ENCODE data around the gene TMPRSS9.
A peak's percentile ranks its signal among the peaks of the same experiment; 100 is the strongest.
"Not testable (repeated sequence)": the region's sequence is repeated elsewhere in the genome, so short reads cannot be mapped to it uniquely, and the experiment has no call there.

The TMPRSS9 gene

GRCh38 chr19:2343289-2343982 is 16.6 kb upstream of the TMPRSS9 start:
- DNase-seq, result no peak

DNA sequence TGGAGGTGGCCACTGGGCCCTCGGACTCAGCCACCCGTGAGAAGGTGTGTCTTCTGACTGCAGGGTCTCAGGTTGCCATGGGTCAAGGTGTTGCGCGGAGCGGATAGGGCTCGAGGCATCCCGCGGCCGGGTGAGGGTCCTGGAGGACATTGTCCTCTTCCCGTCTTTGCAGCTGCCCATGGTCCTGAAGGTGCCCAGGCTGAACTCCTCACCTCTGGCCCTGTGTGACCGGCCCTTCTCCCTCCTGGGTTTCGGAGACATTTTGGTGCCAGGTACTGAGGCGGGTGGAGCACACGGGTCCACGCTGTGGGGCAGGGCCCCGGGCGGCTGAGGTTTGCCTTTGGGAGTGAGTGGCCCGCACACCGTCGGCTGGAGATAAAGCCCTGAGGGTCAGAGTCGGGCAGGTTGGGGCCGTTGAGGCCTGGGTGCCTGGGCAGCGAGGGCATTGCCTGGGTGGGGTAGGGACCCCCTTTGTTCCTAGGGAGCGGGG is 15.6 kb upstream of the TMPRSS9 start:
- no peak for DNase-seq

DNA sequence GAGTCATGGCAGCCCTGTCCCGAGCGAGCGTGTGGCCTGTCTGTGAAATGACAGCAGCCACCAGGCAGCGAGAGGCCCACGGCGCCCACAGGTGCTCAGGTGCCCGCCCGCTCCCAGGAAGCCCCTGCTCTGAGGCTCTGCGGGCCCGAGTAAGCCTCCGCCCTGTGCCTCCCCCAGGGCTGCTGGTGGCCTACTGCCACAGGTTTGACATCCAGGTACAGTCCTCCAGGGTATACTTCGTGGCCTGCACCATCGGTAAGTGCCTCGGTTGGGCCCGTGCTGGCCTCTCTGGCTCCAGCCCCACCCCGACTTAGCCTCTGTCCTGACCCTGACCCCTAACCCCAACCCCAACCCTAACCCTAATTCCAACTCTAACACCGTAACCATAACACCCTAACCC is 15.0 kb upstream of the TMPRSS9 start:
- DNase-seq, result no peak

- peak; percentile 69 for DNase-seq
Measured at GRCh38 chr19:2345794-2346663, 14.0 kb upstream of the TMPRSS9 start.

GRCh38 chr19:2349818-2350217 is 10.2 kb upstream of the TMPRSS9 start:
- not testable (repeated sequence) for DNase-seq

DNA sequence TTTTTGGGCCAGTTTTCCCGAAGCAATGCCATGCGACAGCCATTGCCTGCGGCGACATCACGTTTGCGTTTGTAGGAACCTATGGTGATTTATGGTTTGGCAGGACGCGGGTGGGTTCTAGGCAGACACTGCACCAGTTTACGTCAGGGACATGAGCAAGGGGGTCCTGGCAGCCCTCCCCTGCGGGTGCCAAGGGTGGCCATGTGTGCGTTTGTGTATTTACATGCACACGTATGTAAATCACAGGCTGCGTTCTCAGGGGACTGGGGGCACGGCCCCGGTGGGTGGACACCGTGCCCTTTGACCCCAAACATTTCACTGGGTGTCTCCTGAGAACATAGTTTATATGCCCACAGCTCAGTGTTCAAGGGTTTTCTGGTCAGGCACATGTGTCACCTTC is 9.4 kb upstream of the TMPRSS9 start:
- no peak for DNase-seq

- no peak for DNase-seq
Measured at GRCh38 chr19:2351591-2351990, 8.5 kb upstream of the TMPRSS9 start.

- DNase-seq, result no peak
Measured at GRCh38 chr19:2352121-2352520, 7.9 kb upstream of the TMPRSS9 start.

GRCh38 chr19:2353159-2353886 is 6.7 kb upstream of the TMPRSS9 start:
- DNase-seq, result no peak

GRCh38 chr19:2353887-2354592 is 6.0 kb upstream of the TMPRSS9 start:
- no peak for DNase-seq

GRCh38 chr19:2354670-2355069 is 5.4 kb upstream of the TMPRSS9 start:
- DNase-seq, result no peak

DNA sequence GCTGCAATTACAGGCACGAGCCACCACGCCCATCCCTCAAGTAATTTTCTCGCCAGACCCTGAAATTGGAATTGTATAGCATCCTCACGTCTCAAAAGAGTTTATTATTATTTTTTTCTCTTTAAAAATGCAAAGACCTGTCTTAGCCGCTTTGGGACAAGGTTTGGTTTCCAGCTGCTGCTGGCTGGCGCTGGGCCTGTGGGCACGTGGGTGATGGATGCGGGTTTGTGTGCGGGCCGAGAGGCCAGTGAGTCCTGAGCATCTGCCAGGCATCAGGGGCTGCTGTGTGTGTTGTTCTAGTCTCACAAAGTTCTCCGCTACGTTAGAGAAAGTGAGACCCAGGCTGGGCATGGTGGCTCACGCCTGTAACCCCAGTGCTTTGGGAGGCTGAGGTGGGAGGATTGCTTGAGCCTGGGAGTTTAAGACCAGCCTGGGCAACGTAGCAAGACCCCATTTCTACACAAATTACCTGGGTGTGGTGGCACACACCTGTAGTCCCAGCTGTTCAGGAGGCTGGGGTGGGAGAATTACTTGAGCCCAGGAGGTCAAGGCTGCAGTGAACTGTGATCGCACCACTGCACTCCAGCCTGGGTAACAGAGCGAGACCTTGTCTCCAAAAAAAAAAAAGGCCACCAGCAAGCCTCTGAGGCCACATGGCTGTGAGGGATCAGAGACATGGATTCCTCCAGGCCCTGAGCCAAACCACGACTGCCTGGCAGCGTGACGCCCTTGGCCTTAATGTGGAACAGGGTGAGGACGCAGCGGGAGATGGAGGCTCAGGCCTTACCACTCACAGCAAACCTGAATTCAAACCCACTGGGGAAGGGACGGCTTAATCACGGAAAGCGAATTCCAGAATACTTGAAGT is 4.7 kb upstream of the TMPRSS9 start:
- DNase-seq, result no peak

DNA sequence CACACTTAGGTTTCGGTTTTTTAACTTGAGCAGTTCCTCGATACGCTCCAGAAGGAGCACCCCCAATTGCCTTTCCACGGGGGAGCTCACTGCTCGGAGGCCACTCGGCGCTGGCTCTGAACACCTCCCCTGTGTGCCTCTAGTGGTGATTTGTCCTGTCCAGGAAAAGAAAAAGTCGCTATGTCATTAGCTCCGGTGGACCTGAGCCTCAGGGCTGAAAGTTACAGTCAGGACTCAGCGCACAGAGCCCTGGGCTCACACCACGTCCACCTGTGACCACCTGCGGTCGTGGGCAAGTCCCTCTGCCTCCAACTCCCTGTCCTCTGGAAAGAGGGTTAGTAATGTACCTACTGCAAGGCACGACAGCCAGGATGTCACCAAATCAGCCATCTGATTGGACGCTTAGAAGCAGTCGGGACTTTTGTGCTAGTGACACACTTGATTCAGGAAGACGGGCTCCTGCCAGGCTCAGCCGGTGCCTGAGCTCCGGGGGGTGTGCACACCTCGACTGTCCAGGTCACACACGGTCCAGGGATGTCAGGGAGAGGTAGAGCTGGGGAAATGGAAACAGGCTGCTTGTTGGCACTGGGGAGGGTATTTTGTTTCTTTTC is 3.9 kb upstream of the TMPRSS9 start:
- no peak for DNase-seq

GRCh38 chr19:2357279-2358206 is 2.5 kb upstream of the TMPRSS9 start:
- no peak for DNase-seq

DNA sequence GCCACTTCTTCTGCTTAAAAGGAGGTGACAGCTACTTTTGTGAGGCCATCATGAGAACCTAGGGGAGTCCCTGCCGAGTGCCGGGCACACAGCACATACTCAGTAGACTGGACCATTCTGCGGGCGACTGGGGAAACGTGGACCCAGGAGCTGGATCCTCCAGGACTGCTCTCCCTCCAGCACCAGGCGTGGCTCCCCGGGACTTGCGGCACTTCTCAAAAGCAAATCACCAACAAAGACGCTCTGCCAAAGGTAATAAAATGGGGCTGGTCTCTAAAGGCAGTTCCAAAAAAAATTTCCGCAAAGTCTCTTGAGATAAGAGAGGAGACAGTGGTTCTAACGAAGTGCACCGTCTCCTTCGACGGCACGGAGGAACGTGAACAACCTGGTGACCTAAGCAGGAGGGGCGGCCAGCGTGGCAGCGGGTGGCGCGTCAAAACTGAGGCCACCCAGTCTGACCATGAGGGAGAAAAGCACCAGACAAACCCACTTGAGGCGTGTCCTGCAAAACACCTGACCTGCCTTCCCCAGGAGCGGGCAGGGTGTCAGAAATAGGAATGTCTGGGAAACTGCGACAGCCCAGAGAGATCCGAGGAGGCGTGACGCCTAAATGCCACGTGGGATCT is 1.4 kb upstream of the TMPRSS9 start:
- no peak for DNase-seq

- DNase-seq, result no peak
Measured at GRCh38 chr19:2360833-2361232, 768 bp downstream of the TMPRSS9 start.

DNA sequence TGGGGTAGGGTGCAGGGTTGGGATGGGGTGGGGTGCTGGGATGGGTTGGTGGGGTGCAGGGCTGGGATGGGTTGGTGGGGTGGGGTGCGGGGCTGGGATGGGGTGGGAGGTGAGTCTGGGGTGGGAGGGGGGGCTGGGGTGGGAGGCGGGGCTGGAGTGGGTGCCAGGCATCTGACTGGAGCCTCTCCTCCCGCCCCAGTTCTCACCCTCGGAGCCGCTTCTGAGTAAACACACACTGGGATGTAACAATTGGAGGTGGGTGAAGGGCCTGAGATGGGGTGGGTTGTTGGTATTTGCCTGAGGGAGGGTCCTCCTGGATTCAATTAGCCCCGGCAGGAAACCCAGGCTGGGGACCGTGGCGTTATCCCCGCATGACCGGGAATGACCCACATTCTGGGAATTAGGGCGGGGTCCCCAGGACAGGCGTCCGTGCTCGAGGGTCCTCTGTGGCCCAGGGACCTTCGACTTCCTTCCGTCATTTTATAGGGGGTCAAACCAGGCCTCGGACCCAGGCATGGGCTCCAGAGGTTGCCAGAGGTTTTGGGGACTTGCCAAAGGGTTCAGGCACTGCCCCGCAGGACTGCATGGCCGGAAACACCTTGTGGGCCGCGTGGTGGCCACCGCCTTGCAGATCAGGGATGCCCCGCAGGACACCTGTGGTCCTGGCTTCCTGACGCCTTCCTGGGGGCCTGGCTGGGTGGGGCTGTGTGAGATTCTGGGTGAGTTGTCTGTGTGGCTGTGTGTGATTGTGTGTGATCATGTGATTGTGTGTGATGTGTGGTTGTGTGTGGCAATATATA is 1.4 kb downstream of the TMPRSS9 start:
- DNase-seq, result peak; percentile 24

DNA sequence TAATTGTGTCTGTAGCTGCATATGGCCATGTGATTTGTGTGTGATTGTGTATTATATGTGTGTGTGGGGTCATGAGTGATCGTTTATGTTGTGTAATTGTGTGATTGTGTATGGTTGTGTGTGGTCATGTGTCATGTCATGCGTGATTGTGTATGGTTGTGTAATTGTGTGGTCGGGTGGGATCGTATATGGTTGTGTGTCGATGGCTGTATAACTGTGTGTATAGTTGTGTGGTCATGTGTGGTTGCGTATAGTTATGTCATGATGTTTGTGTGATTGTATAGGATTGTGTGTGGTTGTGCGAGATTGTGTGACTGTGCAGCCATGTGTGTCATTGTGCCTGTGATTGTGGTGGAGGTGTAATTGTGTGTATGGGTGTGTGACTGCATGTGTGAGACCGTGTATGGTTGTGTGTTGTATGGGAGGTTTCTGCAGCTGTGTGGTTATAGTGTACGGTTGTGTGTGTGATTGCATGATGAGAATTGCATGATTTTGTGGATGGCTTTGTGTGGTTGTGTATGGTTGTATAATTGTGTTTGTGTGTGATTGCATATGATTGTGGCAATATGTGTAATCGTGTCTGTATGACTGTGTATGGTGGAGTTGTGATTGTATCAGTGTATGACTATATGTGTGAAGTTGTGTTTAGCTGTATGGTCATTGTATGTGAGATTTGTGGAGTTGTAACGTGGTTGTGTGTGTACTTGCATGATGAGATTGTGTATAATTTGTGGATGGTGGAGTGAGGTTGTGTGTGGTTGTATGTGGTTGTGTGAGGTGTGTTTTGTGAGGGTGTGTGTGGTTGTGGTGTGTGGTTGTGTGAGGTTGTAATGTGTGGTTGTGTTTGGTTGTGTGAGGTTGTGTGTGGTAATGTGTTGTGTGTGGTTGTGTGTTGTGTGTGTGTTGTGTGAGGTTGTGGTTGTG is 2.2 kb downstream of the TMPRSS9 start:
- DNase-seq, result no peak
